Vagina (tissue), 2 donors: Measurements from ENCODE around the gene GSTK1. TPM values are rescaled to one million over a fixed set of nuclear protein-coding genes. Genes with fewer than 3 reads are reported as not detected.
"Not testable (repeated sequence)": the region's sequence is repeated elsewhere in the genome, so short reads cannot be mapped to it uniquely, and the experiment has no call there.

Experiments
- DNase-seq, 2 donors: peaks; one replicate each; pipeline ENCODE4 v3.0.0-alpha.2; 2017; ENCODE audit errors: extremely low spot score in 2 of 2
- H3K27ac ChIP-seq: fragments of 200-600 bp; sonication (generic); one replicate; pipeline ENCODE4 v1.5.1; 2019
- H3K27me3 ChIP-seq: fragments of 200-600 bp; sonication (generic); one replicate; pipeline ENCODE4 v1.5.1; 2019
- H3K36me3 ChIP-seq, 2 donors: fragments of 200-600 bp; sonication (generic); one replicate each; pipeline ENCODE4 v1.5.1; 2017 to 2019
- H3K4me1 ChIP-seq: fragments of 200-600 bp; sonication (generic); one replicate; pipeline ENCODE4 v1.5.1; 2019
- H3K4me3 ChIP-seq, 2 donors: fragments of 200-600 bp; sonication (generic); 1 replicate in 1 of 2; 2 replicates in 1 of 2; pipeline ENCODE4 v1.5.1; 2016 to 2019
- H3K9me3 ChIP-seq: fragments of 200-600 bp; sonication (generic); one replicate; pipeline ENCODE4 v1.5.1; 2019
- CTCF ChIP-seq, 3 experiments: fragments of 450-650 bp in 2 of 3; fragments of 200-600 bp in 1 of 3; sonication (generic) in 1 of 3; IDR thresholded peaks; one replicate each; pipeline ENCODE4 v1.5.1; 2017 to 2019; ENCODE audit warnings: antibody characterized with exemption in 3 of 3, mild to moderate bottlenecking in 2 of 3, moderate library complexity in 2 of 3
- POLR2A ChIP-seq, 2 donors: fragments of 450-650 bp; IDR thresholded peaks; one replicate each; pipeline ENCODE4 v1.6.1; 2017; ENCODE audit warnings: antibody characterized with exemption in 2 of 2, mild to moderate bottlenecking in 2 of 2, moderate library complexity in 2 of 2
- POLR2AphosphoS5 ChIP-seq, 2 donors: sonication (generic); formaldehyde crosslinking; IDR thresholded peaks; one replicate each; pipeline ENCODE4 v1.9.0; 2017; ENCODE audit warnings: antibody characterized with exemption in 2 of 2, mild to moderate bottlenecking in 2 of 2, low read depth in 1 of 2; ENCODE audit not compliant: insufficient read depth in 1 of 2
- intact Hi-C: fragments of 100-400 bp; cut with DNase I; formaldehyde crosslinking; loops from one replicate; pipeline ENCODE4 v1.15.1; 2023
- total RNA-seq: library from RNA; depleted of rRNA; stranded (reverse); fragments of >200 nt; gene quantifications from one replicate; pipeline ENCODE4 v1.2.3, GENCODE V29; 2016

The GSTK1 gene
- total RNA-seq, result 127 TPM

GRCh38 chr7:143263266-143264195 lies at the start of gene GSTK1:
Gene GSTK1 (plus strand): TSS chr7:143263441. CDS start chr7:143263514, 73 bp downstream.
- Histone ChIP-seq H3K4me3 (peak within 1 kb of the TSS; percentile 78 to 82), H3K4me1 (peaks cover 22% of the 10 kb centered on the region), H3K27me3 (no peaks in the 10 kb centered on the region), H3K9me3 (no peaks in the 10 kb centered on the region), H3K36me3 (peaks cover 0 to 21% of the 10 kb centered on the region in 2 donors), H3K27ac (peak within 1 kb of the TSS; percentile 81)
- intact Hi-C loops, result no loop called here
- TF ChIP-seq CTCF (IDR thresholded peaks at IDR 0.05), result no peak
- TF ChIP-seq POLR2A (IDR thresholded peaks at IDR 0.05), result peak in 1 of 2 donors; percentile 69
- TF ChIP-seq POLR2AphosphoS5 (IDR thresholded peaks at IDR 0.05; ENCODE audit: insufficient read depth in 1 of 2, low read depth in 1 of 2), result peak; percentile 65 to 94
- DNase-seq, result no peak

- not testable (repeated sequence) for H3K4me1 ChIP-seq, H3K27ac ChIP-seq, H3K4me3 ChIP-seq, H3K36me3 ChIP-seq, H3K27me3 ChIP-seq, DNase-seq, H3K9me3 ChIP-seq
- intact Hi-C loops, result loop anchor here (5.0 to 10.0 kb wide), 2 partner anchors 201 to 359 kb away; partner anchors contain the start of gene EPHB6
Measured at GRCh38 chr7:143213478-143213877, 49.8 kb upstream of the GSTK1 start.

DNA sequence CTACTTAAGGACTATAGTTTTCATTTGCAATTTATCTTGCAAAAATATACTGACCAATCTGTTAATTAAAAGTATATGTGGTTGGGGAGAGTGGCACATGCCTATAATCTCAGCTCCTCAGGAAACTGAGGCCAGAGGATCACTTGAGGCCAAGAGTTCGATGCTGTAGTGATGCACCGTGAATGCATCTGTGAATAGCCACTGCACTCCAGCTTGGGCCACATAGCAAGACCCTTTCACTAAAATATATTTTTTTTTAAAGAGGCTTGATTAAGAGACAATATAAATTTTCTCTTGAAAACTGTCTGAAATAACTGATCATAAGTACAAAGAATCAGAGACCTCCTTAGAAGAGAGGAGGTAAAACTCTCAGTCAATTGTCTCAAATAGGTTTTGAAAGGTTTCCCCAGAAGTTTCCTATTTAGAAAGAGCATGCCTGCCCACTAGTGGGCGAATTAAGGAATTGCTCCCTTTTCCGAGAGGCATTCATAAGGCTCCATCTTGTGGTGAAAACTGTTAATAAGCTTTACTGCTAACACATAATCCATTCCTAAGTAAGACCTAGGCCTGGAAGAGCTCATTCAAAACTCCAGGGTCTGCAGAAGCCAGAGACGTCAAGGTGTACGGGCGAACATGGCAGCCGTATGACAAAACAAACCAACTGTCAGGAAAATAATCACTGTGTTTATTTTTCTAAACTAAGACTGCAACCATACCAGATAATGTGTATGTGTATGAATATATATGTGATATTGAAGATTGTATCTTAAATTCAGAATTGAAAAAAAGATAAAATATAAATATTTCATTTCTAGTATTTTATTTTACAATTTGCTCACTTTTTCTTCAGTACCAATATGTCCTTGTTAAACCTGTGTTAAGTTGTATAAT lies 48.2 kb upstream of the GSTK1 start:
- intact Hi-C loops, result loop anchor here (5.0 to 10.0 kb wide), 2 partner anchors 203 to 360 kb away; partner anchors contain the start of gene EPHB6
- H3K4me1 ChIP-seq, result no peaks in the 10 kb centered on the region
- H3K9me3 ChIP-seq, result no peaks in the 10 kb centered on the region
- no peaks in the 10 kb centered on the region for H3K36me3 ChIP-seq
- TF ChIP-seq POLR2AphosphoS5 (IDR thresholded peaks at IDR 0.05; ENCODE audit: insufficient read depth in 1 of 2, low read depth in 1 of 2), result peak in 1 of 2 donors; percentile 46
- TF ChIP-seq CTCF (IDR thresholded peaks at IDR 0.05), result peak; percentile 95 to 100 (median 100)
- TF ChIP-seq POLR2A (IDR thresholded peaks at IDR 0.05), result no peak
- no peak for DNase-seq
- no peaks in the 10 kb centered on the region for H3K27me3 ChIP-seq
- H3K4me3 ChIP-seq, result no peak overlapping the region
- no peak overlapping the region for H3K27ac ChIP-seq

DNA sequence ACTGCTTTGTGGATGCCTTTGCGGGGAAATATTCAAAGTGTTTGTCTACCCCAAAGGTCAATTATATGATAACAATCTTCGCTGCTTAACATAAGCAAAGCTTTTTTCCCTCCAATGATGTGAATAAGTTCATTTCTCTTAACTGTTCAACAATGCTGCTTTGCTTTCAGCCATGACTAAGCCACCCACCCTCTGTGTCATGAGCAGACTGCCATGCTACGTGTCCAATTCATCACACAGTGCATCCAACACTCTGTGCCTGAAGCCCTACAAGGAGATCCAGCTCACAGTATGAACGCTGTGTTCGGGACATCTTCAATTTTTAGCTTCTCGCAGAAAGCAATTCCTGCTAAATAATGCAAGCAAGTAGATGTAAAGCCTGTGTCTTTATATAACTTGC lies 47.1 kb upstream of the GSTK1 start:
- no peaks in the 10 kb centered on the region for H3K9me3 ChIP-seq
- no peaks in the 10 kb centered on the region for H3K27me3 ChIP-seq
- H3K36me3 ChIP-seq, result no peaks in the 10 kb centered on the region
- DNase-seq, result no peak
- H3K27ac ChIP-seq, result no peak overlapping the region
- TF ChIP-seq POLR2AphosphoS5 (IDR thresholded peaks at IDR 0.05; ENCODE audit: insufficient read depth in 1 of 2, low read depth in 1 of 2) (no peak), POLR2A (IDR thresholded peaks at IDR 0.05) (no peak), CTCF (IDR thresholded peaks at IDR 0.05) (no peak)
- intact Hi-C loops, result loop anchor here (10.0 kb wide), 1 partner anchor 361 kb away; the partner anchor contains the start of gene EPHB6
- no peaks in the 10 kb centered on the region for H3K4me1 ChIP-seq
- no peak overlapping the region for H3K4me3 ChIP-seq

- no peaks in the 10 kb centered on the region for H3K9me3 ChIP-seq
- H3K27ac ChIP-seq, result no peak overlapping the region
- no peaks in the 10 kb centered on the region for H3K36me3 ChIP-seq
- no peak for DNase-seq
- H3K4me1 ChIP-seq, result no peaks in the 10 kb centered on the region
- TF ChIP-seq POLR2A (IDR thresholded peaks at IDR 0.05) (no peak), CTCF (IDR thresholded peaks at IDR 0.05) (no peak), POLR2AphosphoS5 (IDR thresholded peaks at IDR 0.05; ENCODE audit: insufficient read depth in 1 of 2, low read depth in 1 of 2) (no peak)
- no peak overlapping the region for H3K4me3 ChIP-seq
- intact Hi-C loops, result loop anchor here (10.0 kb wide), 1 partner anchor 362 kb away; the partner anchor contains the start of gene EPHB6
- no peaks in the 10 kb centered on the region for H3K27me3 ChIP-seq
Measured at GRCh38 chr7:143216686-143217085, 46.6 kb upstream of the GSTK1 start.
